Measurements from ENCODE around the gene TRAF7. TPM values are rescaled to one million over a fixed set of nuclear protein-coding genes. Genes with fewer than 3 reads are reported as not detected.
"Not testable (repeated sequence)": the region's sequence is repeated elsewhere in the genome, so short reads cannot be mapped to it uniquely, and the experiment has no call there.

Gene TRAF7
- total and polyA plus RNA-seq, 2 of the 8 experiments (the other 6 are each of a cell fraction or from before 2014, with no cell fraction given), result 96.8 to 148 TPM

GRCh38 chr16:2124694-2125444 lies 30.7 kb upstream of the TRAF7 start:
- peak overlapping the region; percentile 60; the same call in 1 of the 2 replicates for H2BK5ac ChIP-seq (ENCODE audit: low read depth, low read length)
- peaks cover 0 to 23% (median 14%) of the 10 kb centered on the region in 4 experiments; a peak in 6 of 7 replicates for H3K4me1 ChIP-seq (replicated peaks in 1 of 4; ENCODE audit: control insufficient read depth in 3 of 4, insufficient read depth in 4 of 4, low read length in 3 of 4)
- H3K9me3 ChIP-seq (ENCODE audit: insufficient read depth in 2 of 2, low read depth in 1 of 2, low read length in 1 of 2); H2BK20ac ChIP-seq (ENCODE audit: low read length); DNase-seq (ENCODE audit: low read depth in 1 of 2, low spot score in 2 of 2); H3K18ac ChIP-seq (ENCODE audit: extremely low read depth, low read length); H3K56ac ChIP-seq (replicated peaks; ENCODE audit: insufficient read length, low read depth, low read length); H2AFZ ChIP-seq (ENCODE audit: low read length); H3K14ac ChIP-seq (ENCODE audit: insufficient read length); H2BK12ac ChIP-seq (ENCODE audit: low read depth, low read length); H3K4ac ChIP-seq (replicated peaks; ENCODE audit: insufficient read length, low read depth, low read length); H4K20me1 ChIP-seq (replicated peaks in 1 of 2; ENCODE audit: control insufficient read depth in 1 of 2, insufficient read depth in 2 of 2, low read length in 2 of 2); FAIRE-seq; H3K36me3 ChIP-seq (ENCODE audit: control insufficient read depth in 2 of 4, insufficient read depth in 4 of 4, low read length in 3 of 4); H2BK120ac ChIP-seq (replicated peaks; ENCODE audit: low read depth, low read length); H3K79me1 ChIP-seq (ENCODE audit: low read depth, low read length); H2BK15ac ChIP-seq (ENCODE audit: low read length); H3K23me2 ChIP-seq (ENCODE audit: low read depth, low read length); H3K23ac ChIP-seq (ENCODE audit: insufficient read length); H3K27me3 ChIP-seq (replicated peaks in 1 of 4; ENCODE audit: control insufficient read depth in 3 of 4, extremely low read depth in 1 of 4, insufficient read depth in 3 of 4, low read length in 3 of 4); H3K9ac ChIP-seq (replicated peaks in 1 of 4; ENCODE audit: extremely low read depth in 1 of 4, low read depth in 3 of 4, low read length in 3 of 4); H4K91ac ChIP-seq (replicated peaks; ENCODE audit: insufficient read length, low read length); H2AK5ac ChIP-seq (ENCODE audit: low read depth, low read length): not testable (repeated sequence)
- POLR2A ChIA-PET (ENCODE audit: partially characterized antibody), result interaction anchor here (0.6 to 1.4 kb wide), 5 partner anchors 20 to 95 kb away, joined by 3 to 5 read pairs (median 3); partner anchors contain the start of gene TRAF7
- CTCF ChIA-PET (ENCODE audit: partially characterized antibody), result interaction anchor here (0.7 to 1.2 kb wide), 3 partner anchors 53 to 112 kb away, joined by 3 read pairs; no protein-coding TSS in a partner anchor
- H4K8ac ChIP-seq (ENCODE audit: extremely low read depth, insufficient read depth, low read length), result peak overlapping the region; percentile 22
- peak; percentile 25; the same call in 1 of the 2 replicates for TF ChIP-seq JUND (IDR thresholded peaks at IDR 0.05; ENCODE audit: low read length)
- 52% methylated on average over 25 of the region's 37 CpGs; no CpG with 5 or more reads in 1 of the 2 experiments for WGBS, 2 experiments (ENCODE audit: extremely low coverage in 1 of 2, insufficient coverage in 1 of 2, insufficient read length in 1 of 2, insufficient replicate concordance in 2 of 2, low coverage in 1 of 2, low lambda C conversion rate in 2 of 2, missing lambda C conversion rate in 1 of 2)
- H3K4me2 ChIP-seq (ENCODE audit: insufficient read depth in 1 of 2, low read depth in 2 of 2, low read length in 2 of 2), result peak overlapping the region; percentile 34 to 44; a peak in 2 of 4 replicates
- peaks cover 0 to 26% of the 10 kb centered on the region in 2 experiments; a peak in 3 of 4 replicates for H3K79me2 ChIP-seq (ENCODE audit: control insufficient read depth in 1 of 2, insufficient read depth in 2 of 2, low read length in 2 of 2)
- H4K5ac ChIP-seq (ENCODE audit: insufficient read length, low read depth, low read length), result peak overlapping the region; percentile 35
- H3K4me3 ChIP-seq (ENCODE audit: extremely low read depth in 1 of 4, insufficient read depth in 2 of 4, low read depth in 3 of 4, low read length in 4 of 4), result peak overlapping the region in 1 of 4 experiments; percentile 26; a peak in 1 of 8 replicates
- H3K27ac ChIP-seq (ENCODE audit: low read depth, low read length), result peak overlapping the region; percentile 58; the same call in 1 of the 2 replicates
